Tongue (tissue), 2 donors: ENCODE data around the gene TEX48. TPM values are rescaled to one million over a fixed set of nuclear protein-coding genes. Genes with fewer than 3 reads are reported as not detected.

Experiments used
- DNase-seq: peaks from one replicate; pipeline ENCODE4 v3.0.0-alpha.2; 2015
- total RNA-seq: library from RNA; depleted of rRNA; stranded (reverse); fragments of >200 nt; gene quantifications from one replicate; pipeline ENCODE4 v1.2.3, GENCODE V29; 2014

The TEX48 gene
- total RNA-seq, 1 donor from 2014 or later, result not detected

DNA sequence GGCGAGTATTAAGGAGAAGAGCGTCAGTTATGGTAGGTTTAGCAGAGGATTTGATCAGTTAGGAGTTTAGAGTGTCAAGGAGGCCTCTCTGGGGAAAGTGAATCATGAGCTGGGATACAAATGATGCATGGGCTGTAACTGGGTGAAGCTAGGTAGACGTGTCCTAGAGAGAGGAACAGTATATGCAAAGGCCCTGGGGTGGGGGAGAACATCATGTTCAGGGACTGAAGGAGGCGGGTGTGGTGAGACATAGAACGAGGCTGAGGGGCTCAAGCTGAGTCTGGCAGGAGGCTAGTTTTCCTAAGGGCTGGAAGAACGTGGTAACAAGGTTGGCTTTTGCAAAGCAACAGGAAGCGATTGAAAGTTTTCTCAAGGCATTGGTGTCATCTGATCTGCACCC lies 60.4 kb downstream of the TEX48 start:
- no peak for DNase-seq

DNA sequence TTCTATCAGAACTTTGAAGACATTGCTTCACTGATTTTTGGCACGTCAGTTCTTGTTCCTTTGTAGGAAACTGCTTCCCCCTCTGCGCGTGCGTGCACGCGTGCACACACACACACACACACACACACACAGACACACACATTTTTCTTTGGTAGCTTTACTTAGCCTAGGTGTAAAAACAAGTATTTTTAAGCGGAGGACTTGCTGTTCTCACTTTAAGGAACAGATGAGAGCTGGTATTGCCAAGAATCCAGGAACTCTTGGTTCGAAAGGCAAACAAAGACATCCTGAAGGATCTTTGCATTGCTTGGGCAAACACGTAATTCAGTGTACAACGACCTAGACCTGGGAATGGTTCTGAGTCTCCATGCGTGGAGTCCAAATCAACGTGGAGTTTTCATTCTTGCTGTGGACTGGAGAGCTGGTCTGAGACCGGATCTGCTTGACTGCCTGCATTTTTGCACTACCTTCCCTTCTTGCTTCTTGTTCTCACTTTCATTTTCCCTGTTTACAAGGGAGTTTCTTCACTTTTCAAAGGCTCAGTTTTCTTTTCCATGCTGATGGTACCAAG lies 62.7 kb downstream of the TEX48 start:
- DNase-seq, result peak; percentile 39

- no peak for DNase-seq
Measured at GRCh38 chr9:114616684-114617520, 65.1 kb downstream of the TEX48 start.

Other genes with a start within 250 kb of the TEX48 start
- 4.2 TPM for gene WHRN, start 176.7 kb downstream of the TEX48 start, total RNA-seq
- gene ATP6V1G1, start 94.4 kb downstream of the TEX48 start, total RNA-seq, result 130 TPM
- 4.6 TPM for gene TMEM268, start 70.9 kb downstream of the TEX48 start, total RNA-seq
- gene TEX53, start 24.4 kb downstream of the TEX48 start, total RNA-seq, result not detected
- gene TNFSF15, start 123.8 kb upstream of the TEX48 start, total RNA-seq, result 1.8 TPM
- gene TNFSF8, start 248.4 kb upstream of the TEX48 start, total RNA-seq, result 1.2 TPM